CD14-positive monocyte (primary cell): ENCODE measurements around the gene PWP1. TPM values are rescaled to one million over a fixed set of nuclear protein-coding genes. Genes with fewer than 3 reads are reported as not detected.

ENCODE experiments used
- DNase-seq, 3 donors: peaks; one replicate each; pipeline ENCODE4 v3.0.0-alpha.2; 2011 to 2022
- H2AFZ ChIP-seq: 2 replicates; pipeline ENCODE4 v1.6.0; 2012; ENCODE audit warnings: mild to moderate bottlenecking, low read depth, low read length, inconsistent platforms; ENCODE audit not compliant: insufficient read depth, poor library complexity, severe bottlenecking
- H3K27ac ChIP-seq, 2 donors: 1 replicate in 1 of 2; 2 replicates in 1 of 2; pipeline ENCODE4 v1.5.1; 2012 to 2013; ENCODE audit warnings: low read length in 2 of 2, control low read depth in 1 of 2, inconsistent platforms in 1 of 2, low read depth in 1 of 2, mild to moderate bottlenecking in 1 of 2
- H3K27me3 ChIP-seq, 2 donors: one replicate each; pipeline versions ENCODE4 v1.6.0 to v1.6.1; 2011 to 2013; ENCODE audit warnings: low read length in 2 of 2; ENCODE audit not compliant: control insufficient read depth in 2 of 2, insufficient read depth in 2 of 2
- H3K36me3 ChIP-seq, 2 donors: replicated peaks in 1 of 2; 1 replicate in 1 of 2; 2 replicates in 1 of 2; pipeline versions ENCODE4 v1.5.1 to v1.6.1; 2012 to 2013; ENCODE audit warnings: low read length in 2 of 2, control low read depth in 1 of 2, inconsistent platforms in 1 of 2, mild to moderate bottlenecking in 1 of 2; ENCODE audit not compliant: insufficient read depth in 2 of 2, control insufficient read depth in 1 of 2
- H3K4me1 ChIP-seq, 2 donors: 1 replicate in 1 of 2; 2 replicates in 1 of 2; pipeline versions ENCODE4 v1.5.1 to v1.6.1; 2012 to 2013; ENCODE audit warnings: low read length in 2 of 2, control low read depth in 1 of 2, inconsistent platforms in 1 of 2, mild to moderate bottlenecking in 1 of 2, moderate library complexity in 1 of 2; ENCODE audit not compliant: insufficient read depth in 2 of 2, control insufficient read depth in 1 of 2
- H3K4me2 ChIP-seq: replicated peaks from 2 replicates; pipeline ENCODE3; 2012; ENCODE audit warnings: low read length, moderate library complexity, mild to moderate bottlenecking; ENCODE audit not compliant: poor library complexity, severe bottlenecking; ENCODE audit errors: extremely low read depth
- H3K4me3 ChIP-seq, 3 experiments: fragments of 200-600 bp in 1 of 3; sonication (generic) in 1 of 3; replicated peaks in 1 of 3; 1 replicate in 2 of 3; 2 replicates in 1 of 3; pipeline ENCODE4 v1.5.1; 2011 to 2013; ENCODE audit warnings: low read length in 3 of 3, mild to moderate bottlenecking in 3 of 3, control low read depth in 2 of 3, low read depth in 2 of 3, inconsistent platforms in 1 of 3, moderate library complexity in 1 of 3
- H3K79me2 ChIP-seq: 2 replicates; pipeline ENCODE4 v1.6.0; 2012; ENCODE audit warnings: mild to moderate bottlenecking, control low read depth, inconsistent platforms, low read length, moderate library complexity; ENCODE audit not compliant: insufficient read depth
- H3K9ac ChIP-seq: 2 replicates; pipeline ENCODE4 v1.6.0; 2017; ENCODE audit warnings: low read length, mild to moderate bottlenecking; ENCODE audit not compliant: insufficient read depth, poor library complexity, severe bottlenecking
- H3K9me3 ChIP-seq, 2 donors: replicated peaks in 1 of 2; 1 replicate in 1 of 2; 2 replicates in 1 of 2; pipeline versions ENCODE4 v1.5.1 to v1.6.1; 2012 to 2013; ENCODE audit warnings: low read length in 2 of 2, control low read depth in 1 of 2; ENCODE audit not compliant: control insufficient read depth in 1 of 2, insufficient read depth in 1 of 2
- H4K20me1 ChIP-seq: 2 replicates; pipeline ENCODE4 v1.6.0; 2012; ENCODE audit warnings: mild to moderate bottlenecking, low read length, control low read depth, moderate library complexity; ENCODE audit not compliant: insufficient read depth
- H3K27ac Mint-ChIP-seq, 7 donors: one replicate each; pipeline ENCODE4 v1.8.0; 2020; ENCODE audit warnings: mild to moderate bottlenecking in 7 of 7, mixed read lengths in 7 of 7, moderate library complexity in 6 of 7, inconsistent platforms in 2 of 7
- H3K27me3 Mint-ChIP-seq, 3 donors: one replicate each; pipeline ENCODE4 v1.8.0; 2021 to 2022; ENCODE audit warnings: low read depth in 3 of 3, mild to moderate bottlenecking in 3 of 3, mixed read lengths in 3 of 3, moderate library complexity in 3 of 3, inconsistent platforms in 1 of 3
- H3K36me3 Mint-ChIP-seq, 2 donors: one replicate each; pipeline ENCODE4 v1.8.0; 2020; ENCODE audit warnings: mixed read lengths in 2 of 2, inconsistent platforms in 1 of 2, mild to moderate bottlenecking in 1 of 2
- H3K4me1 Mint-ChIP-seq: one replicate; pipeline ENCODE4 v1.8.0; 2020; ENCODE audit warnings: mild to moderate bottlenecking, mixed read lengths
- H3K4me3 Mint-ChIP-seq, 2 donors: one replicate each; pipeline ENCODE4 v1.8.0; 2020; ENCODE audit warnings: mild to moderate bottlenecking in 2 of 2, mixed read lengths in 2 of 2, moderate library complexity in 1 of 2
- H3K9me3 Mint-ChIP-seq, 7 donors: one replicate each; pipeline ENCODE4 v1.8.0; 2020 to 2022; ENCODE audit warnings: mixed read lengths in 7 of 7, mild to moderate bottlenecking in 6 of 7, moderate library complexity in 6 of 7, inconsistent platforms in 2 of 7
- CTCF ChIP-seq: fragments of 200-600 bp; IDR thresholded peaks from one replicate; pipeline ENCODE4 v1.8.0; 2022; ENCODE audit warnings: antibody characterized with exemption, mild to moderate bottlenecking
- WGBS: methylation state at CpG from one replicate; pipeline ENCODE4 v1.1.5; 2013; ENCODE audit warnings: missing lambda C conversion rate; ENCODE audit not compliant: insufficient coverage; 5-methylcytosine and 5-hydroxymethylcytosine counted together
- intact Hi-C, 2 donors: fragments of 100-400 bp; cut with micrococcal nuclease; formaldehyde crosslinking; loops; one replicate each; pipeline versions ENCODE4 v1.15.0 to v1.15.1; 2023
- polyA plus RNA-seq, 3 donors: library from polyadenylated mRNA; depleted of rRNA in 1 of 3; unstranded in 2 of 3; stranded (reverse) in 1 of 3; fragments of 300-500 nt in 2 of 3; fragments of >200 nt in 1 of 3; fragmentation: Illumina TruSeq in 2 of 3; gene quantifications; 1 replicate in 2 of 3; 2 replicates in 1 of 3; pipeline ENCODE4 v1.2.3, GENCODE V29; 2012 to 2021

PWP1 gene
- polyA plus RNA-seq, 3 donors, result 27.1 to 29.1 (median 28.0) TPM

GRCh38 chr12:107731366-107731765 lies 45.8 kb downstream of the PWP1 start:
- Histone ChIP-seq H3K27me3 (no peaks in the 10 kb centered on the region), H3K27ac (no peak overlapping the region), H3K9ac (no peak overlapping the region), H3K4me1 (no peaks in the 10 kb centered on the region), H4K20me1 (no peaks in the 10 kb centered on the region), H3K36me3 (peaks cover 34 to 43% of the 10 kb centered on the region in 2 donors), H3K79me2 (no peaks in the 10 kb centered on the region), H3K9me3 (no peaks in the 10 kb centered on the region), H2AFZ (no peak overlapping the region), H3K4me3 (no peak overlapping the region), H3K4me2 (no peak overlapping the region)
- intact Hi-C loops, result no loop called here
- TF ChIP-seq CTCF, result no peak
- Mint-ChIP-seq H3K27me3 (peaks cover 0 to 3% (median 0%) of the 10 kb centered on the region in 3 donors), H3K9me3 (peaks cover 0 to 4% (median 2%) of the 10 kb centered on the region in 7 donors), H3K4me3 (no peak overlapping the region), H3K4me1 (no peaks in the 10 kb centered on the region), H3K36me3 (peaks cover 33 to 34% of the 10 kb centered on the region in 2 donors), H3K27ac (no peak overlapping the region)
- 90% methylated on average over 2 of the region's 4 CpGs for WGBS
- no peak for DNase-seq

GRCh38 chr12:107732365-107732764 lies 46.8 kb downstream of the PWP1 start:
- Mint-ChIP-seq H3K27ac (peak overlapping the region in 1 of 7 donors; percentile 45), H3K9me3 (peaks cover 0 to 2% (median 0%) of the 10 kb centered on the region in 7 donors), H3K4me3 (no peak overlapping the region), H3K36me3 (peaks cover 41 to 44% of the 10 kb centered on the region in 2 donors), H3K4me1 (peaks cover 9% of the 10 kb centered on the region), H3K27me3 (peaks cover 0 to 3% (median 0%) of the 10 kb centered on the region in 3 donors)
- no peak overlapping the region for H2AFZ ChIP-seq
- H3K36me3 ChIP-seq, result peaks cover 38 to 53% of the 10 kb centered on the region in 2 donors
- no peak for DNase-seq
- no peak overlapping the region for H3K27ac ChIP-seq
- no peak overlapping the region for H3K4me3 ChIP-seq
- no peaks in the 10 kb centered on the region for H3K27me3 ChIP-seq
- intact Hi-C loops, result no loop called here
- 83% methylated on average over 1 of the region's 3 CpGs for WGBS
- no peak overlapping the region for H3K9ac ChIP-seq
- TF ChIP-seq CTCF, result no peak
- H3K4me2 ChIP-seq, result no peak overlapping the region
- no peaks in the 10 kb centered on the region for H3K9me3 ChIP-seq
- no peaks in the 10 kb centered on the region for H3K79me2 ChIP-seq
- peaks cover 4 to 6% of the 10 kb centered on the region in 2 donors for H3K4me1 ChIP-seq
- H4K20me1 ChIP-seq, result peaks cover 9% of the 10 kb centered on the region
